Activated naive CD4-positive, alpha-beta T cell treated with anti-CD3 and anti-CD28 coated beads, Interleukin-2, amount 50 U/mL, for 24 hours (primary cell): ENCODE data around the gene FAIM2.

ENCODE experiments used
- H3K27ac Mint-ChIP-seq: one replicate; pipeline ENCODE4 v1.8.0; 2021; ENCODE audit warnings: mild to moderate bottlenecking, mixed read lengths
- H3K27me3 Mint-ChIP-seq: one replicate; pipeline ENCODE4 v1.8.0; 2021; ENCODE audit warnings: mixed read lengths
- H3K36me3 Mint-ChIP-seq: one replicate; pipeline ENCODE4 v1.8.0; 2021; ENCODE audit warnings: mixed read lengths
- H3K4me1 Mint-ChIP-seq: one replicate; pipeline ENCODE4 v1.8.0; 2021; ENCODE audit warnings: mixed read lengths
- H3K4me3 Mint-ChIP-seq: one replicate; pipeline ENCODE4 v1.8.0; 2021; ENCODE audit warnings: mild to moderate bottlenecking, mixed read lengths
- H3K9me3 Mint-ChIP-seq: one replicate; pipeline ENCODE4 v1.8.0; 2021; ENCODE audit warnings: mixed read lengths

FAIM2 gene

GRCh38 chr12:49943625-49943960 lies 39.9 kb upstream of the FAIM2 start:
- H3K27me3 Mint-ChIP-seq = no peaks in the 10 kb centered on the region
- H3K36me3 Mint-ChIP-seq = no peaks in the 10 kb centered on the region
- H3K9me3 Mint-ChIP-seq = no peaks in the 10 kb centered on the region
- peaks cover 20% of the 10 kb centered on the region for H3K4me1 Mint-ChIP-seq
- no peak overlapping the region for H3K4me3 Mint-ChIP-seq
- no peak overlapping the region for H3K27ac Mint-ChIP-seq

- no peaks in the 10 kb centered on the region for H3K36me3 Mint-ChIP-seq
- no peak overlapping the region for H3K4me3 Mint-ChIP-seq
- H3K27me3 Mint-ChIP-seq = no peaks in the 10 kb centered on the region
- H3K9me3 Mint-ChIP-seq = no peaks in the 10 kb centered on the region
- no peak overlapping the region for H3K27ac Mint-ChIP-seq
- H3K4me1 Mint-ChIP-seq = peaks cover 20% of the 10 kb centered on the region
Measured at GRCh38 chr12:49942921-49943624, 39.4 kb upstream of the FAIM2 start.

- Mint-ChIP-seq H3K27me3 (no peaks in the 10 kb centered on the region), H3K4me3 (no peak overlapping the region), H3K9me3 (no peaks in the 10 kb centered on the region), H3K36me3 (no peaks in the 10 kb centered on the region), H3K27ac (no peak overlapping the region), H3K4me1 (peaks cover 20% of the 10 kb centered on the region)
Measured at GRCh38 chr12:49942512-49942893, 38.8 kb upstream of the FAIM2 start.

- peaks cover 20% of the 10 kb centered on the region for H3K4me1 Mint-ChIP-seq
- no peak overlapping the region for H3K4me3 Mint-ChIP-seq
- no peaks in the 10 kb centered on the region for H3K9me3 Mint-ChIP-seq
- H3K27ac Mint-ChIP-seq = no peak overlapping the region
- no peaks in the 10 kb centered on the region for H3K36me3 Mint-ChIP-seq
- H3K27me3 Mint-ChIP-seq = no peaks in the 10 kb centered on the region
Measured at GRCh38 chr12:49941556-49942511, 38.1 kb upstream of the FAIM2 start.

- Mint-ChIP-seq H3K27ac (no peak overlapping the region), H3K36me3 (no peaks in the 10 kb centered on the region)
Measured at GRCh38 chr12:49939707-49940106, 36.0 kb upstream of the FAIM2 start.

GRCh38 chr12:49939307-49939706 lies 35.6 kb upstream of the FAIM2 start:
- Mint-ChIP-seq H3K36me3 (no peaks in the 10 kb centered on the region), H3K27me3 (no peaks in the 10 kb centered on the region), H3K4me1 (no peaks in the 10 kb centered on the region), H3K9me3 (no peaks in the 10 kb centered on the region), H3K27ac (no peak overlapping the region), H3K4me3 (no peak overlapping the region)

More at GRCh38 chr12:49939707-49940106, 36.0 kb upstream of the FAIM2 start:
- H3K4me1 Mint-ChIP-seq = peaks cover 4% of the 10 kb centered on the region
- no peaks in the 10 kb centered on the region for H3K9me3 Mint-ChIP-seq
- no peaks in the 10 kb centered on the region for H3K27me3 Mint-ChIP-seq
- no peak overlapping the region for H3K4me3 Mint-ChIP-seq

GRCh38 chr12:49937639-49938300 lies 34.1 kb upstream of the FAIM2 start:
- no peaks in the 10 kb centered on the region for H3K27me3 Mint-ChIP-seq
- H3K27ac Mint-ChIP-seq = no peak overlapping the region
- no peak overlapping the region for H3K4me3 Mint-ChIP-seq
- H3K36me3 Mint-ChIP-seq = no peaks in the 10 kb centered on the region
- H3K4me1 Mint-ChIP-seq = no peaks in the 10 kb centered on the region
- no peaks in the 10 kb centered on the region for H3K9me3 Mint-ChIP-seq

GRCh38 chr12:49936925-49937324 lies 33.2 kb upstream of the FAIM2 start:
- Mint-ChIP-seq H3K4me1 (no peaks in the 10 kb centered on the region), H3K27ac (no peak overlapping the region), H3K4me3 (no peak overlapping the region), H3K9me3 (no peaks in the 10 kb centered on the region), H3K27me3 (no peaks in the 10 kb centered on the region), H3K36me3 (no peaks in the 10 kb centered on the region)

- no peak overlapping the region for H3K4me3 Mint-ChIP-seq
- H3K4me1 Mint-ChIP-seq = peaks cover 12% of the 10 kb centered on the region
- no peak overlapping the region for H3K27ac Mint-ChIP-seq
- no peaks in the 10 kb centered on the region for H3K9me3 Mint-ChIP-seq
- no peaks in the 10 kb centered on the region for H3K27me3 Mint-ChIP-seq
- no peaks in the 10 kb centered on the region for H3K36me3 Mint-ChIP-seq
Measured at GRCh38 chr12:49934505-49934904, 30.8 kb upstream of the FAIM2 start.

GRCh38 chr12:49933796-49934195 lies 30.1 kb upstream of the FAIM2 start:
- H3K9me3 Mint-ChIP-seq = no peaks in the 10 kb centered on the region
- H3K4me3 Mint-ChIP-seq = no peak overlapping the region
- H3K4me1 Mint-ChIP-seq = peaks cover 12% of the 10 kb centered on the region
- no peak overlapping the region for H3K27ac Mint-ChIP-seq
- no peaks in the 10 kb centered on the region for H3K27me3 Mint-ChIP-seq
- no peaks in the 10 kb centered on the region for H3K36me3 Mint-ChIP-seq

- Mint-ChIP-seq H3K36me3 (no peaks in the 10 kb centered on the region), H3K4me1 (peaks cover 12% of the 10 kb centered on the region), H3K27ac (no peak overlapping the region), H3K9me3 (no peaks in the 10 kb centered on the region), H3K4me3 (no peak overlapping the region), H3K27me3 (no peaks in the 10 kb centered on the region)
Measured at GRCh38 chr12:49932533-49933130, 28.9 kb upstream of the FAIM2 start.

- Mint-ChIP-seq H3K9me3 (no peaks in the 10 kb centered on the region), H3K27ac (no peak overlapping the region), H3K27me3 (no peaks in the 10 kb centered on the region), H3K4me1 (peaks cover 12% of the 10 kb centered on the region), H3K36me3 (no peaks in the 10 kb centered on the region), H3K4me3 (no peak overlapping the region)
Measured at GRCh38 chr12:49932023-49932422, 28.3 kb upstream of the FAIM2 start.

GRCh38 chr12:49930515-49931288 lies 27.0 kb upstream of the FAIM2 start:
- Mint-ChIP-seq H3K27me3 (no peaks in the 10 kb centered on the region), H3K27ac (no peak overlapping the region), H3K4me3 (no peak overlapping the region), H3K4me1 (peaks cover 12% of the 10 kb centered on the region), H3K9me3 (no peaks in the 10 kb centered on the region), H3K36me3 (no peaks in the 10 kb centered on the region)

GRCh38 chr12:49929581-49929980 lies 25.9 kb upstream of the FAIM2 start:
- Mint-ChIP-seq H3K4me1 (peaks cover 12% of the 10 kb centered on the region), H3K36me3 (no peaks in the 10 kb centered on the region), H3K27me3 (no peaks in the 10 kb centered on the region), H3K9me3 (no peaks in the 10 kb centered on the region), H3K4me3 (no peak overlapping the region), H3K27ac (no peak overlapping the region)

GRCh38 chr12:49928471-49928870 lies 24.8 kb upstream of the FAIM2 start:
- Mint-ChIP-seq H3K27me3 (no peaks in the 10 kb centered on the region), H3K4me3 (no peak overlapping the region), H3K36me3 (no peaks in the 10 kb centered on the region), H3K27ac (no peak overlapping the region), H3K4me1 (peaks cover 12% of the 10 kb centered on the region), H3K9me3 (no peaks in the 10 kb centered on the region)
